Sigmoid colon (tissue), 7 donors: ENCODE data around the gene NCOA6. TPM values are rescaled to one million over a fixed set of nuclear protein-coding genes. Genes with fewer than 3 reads are reported as not detected.

Source experiments
- DNase-seq: peaks from one replicate; pipeline ENCODE4 v3.0.0-alpha.2; 2019
- H3K27ac ChIP-seq, 4 donors: fragments of 200-600 bp; sonication (generic); one replicate each; pipeline ENCODE4 v1.5.1; 2016 to 2019; ENCODE audit warnings: mild to moderate bottlenecking in 1 of 4
- H3K27me3 ChIP-seq, 3 donors: fragments of 200-600 bp; sonication (generic); one replicate each; pipeline ENCODE4 v1.5.1; 2019; ENCODE audit warnings: mild to moderate bottlenecking in 1 of 3
- H3K36me3 ChIP-seq, 4 donors: fragments of 200-600 bp; sonication (generic); one replicate each; pipeline ENCODE4 v1.5.1; 2016 to 2019
- H3K4me1 ChIP-seq, 4 donors: fragments of 200-600 bp; sonication (generic); one replicate each; pipeline ENCODE4 v1.5.1; 2017 to 2019
- H3K4me3 ChIP-seq, 4 donors: fragments of 200-600 bp; sonication (generic); one replicate each; pipeline ENCODE4 v1.5.1; 2017 to 2019; ENCODE audit warnings: mild to moderate bottlenecking in 2 of 4, moderate library complexity in 1 of 4
- H3K9me3 ChIP-seq, 4 donors: fragments of 200-600 bp in 3 of 4; sonication (generic) in 3 of 4; one replicate each; pipeline versions ENCODE4 v1.5.1 to v1.6.1; 2013 to 2019
- EP300 ChIP-seq, 4 donors: sonication (generic); formaldehyde crosslinking; IDR thresholded peaks; one replicate each; pipeline ENCODE4 v1.6.1; 2017; ENCODE audit warnings: antibody characterized with exemption in 4 of 4
- POLR2A ChIP-seq, 2 donors: fragments of 450-650 bp; IDR thresholded peaks; one replicate each; pipeline ENCODE4 v1.6.1; 2016; ENCODE audit warnings: antibody characterized with exemption in 2 of 2, mild to moderate bottlenecking in 2 of 2, moderate library complexity in 2 of 2
- POLR2AphosphoS5 ChIP-seq, 4 donors: sonication (generic); formaldehyde crosslinking; IDR thresholded peaks; one replicate each; pipeline ENCODE4 v1.6.1; 2017; ENCODE audit warnings: antibody characterized with exemption in 4 of 4
- WGBS, 2 donors: extraction: QIAGEN DNeasy Blood & Tissue Kit; methylation state at CpG; one replicate each; pipeline ENCODE4 v1.1.7; 2013; 5-methylcytosine and 5-hydroxymethylcytosine counted together
- intact Hi-C: fragments of 100-400 bp; cut with DNase I; formaldehyde crosslinking; loops from one replicate; pipeline ENCODE4 v1.15.1; 2023
- polyA plus RNA-seq, 3 donors: library from polyadenylated mRNA; stranded (reverse); fragments of 200-250 nt; gene quantifications; one replicate each; pipeline ENCODE4 v1.2.3, GENCODE V29; 2013
- total RNA-seq, 4 donors: library from RNA; depleted of rRNA; stranded (reverse); fragments of >200 nt; gene quantifications; one replicate each; pipeline ENCODE4 v1.1.0, GENCODE V29; 2016
- TF ChIP-seq, protein P1 (sequence below), 4 experiments: fragments of 450-650 bp in 3 of 4; fragments of 200-600 bp in 1 of 4; IDR thresholded peaks; one replicate each; pipeline ENCODE4 v1.5.1; 2016 to 2019; ENCODE audit warnings: antibody characterized with exemption in 4 of 4, mild to moderate bottlenecking in 3 of 4, moderate library complexity in 2 of 4
- donor health status: healthy with polysubstance abuse.
- donor health status: Bipolar disorder and iron deficiency.
- donor health status: healthy.

NCOA6 gene
- total and polyA plus RNA-seq, 7 donors: 16.9 to 24.9 (median 21.8) TPM

DNA sequence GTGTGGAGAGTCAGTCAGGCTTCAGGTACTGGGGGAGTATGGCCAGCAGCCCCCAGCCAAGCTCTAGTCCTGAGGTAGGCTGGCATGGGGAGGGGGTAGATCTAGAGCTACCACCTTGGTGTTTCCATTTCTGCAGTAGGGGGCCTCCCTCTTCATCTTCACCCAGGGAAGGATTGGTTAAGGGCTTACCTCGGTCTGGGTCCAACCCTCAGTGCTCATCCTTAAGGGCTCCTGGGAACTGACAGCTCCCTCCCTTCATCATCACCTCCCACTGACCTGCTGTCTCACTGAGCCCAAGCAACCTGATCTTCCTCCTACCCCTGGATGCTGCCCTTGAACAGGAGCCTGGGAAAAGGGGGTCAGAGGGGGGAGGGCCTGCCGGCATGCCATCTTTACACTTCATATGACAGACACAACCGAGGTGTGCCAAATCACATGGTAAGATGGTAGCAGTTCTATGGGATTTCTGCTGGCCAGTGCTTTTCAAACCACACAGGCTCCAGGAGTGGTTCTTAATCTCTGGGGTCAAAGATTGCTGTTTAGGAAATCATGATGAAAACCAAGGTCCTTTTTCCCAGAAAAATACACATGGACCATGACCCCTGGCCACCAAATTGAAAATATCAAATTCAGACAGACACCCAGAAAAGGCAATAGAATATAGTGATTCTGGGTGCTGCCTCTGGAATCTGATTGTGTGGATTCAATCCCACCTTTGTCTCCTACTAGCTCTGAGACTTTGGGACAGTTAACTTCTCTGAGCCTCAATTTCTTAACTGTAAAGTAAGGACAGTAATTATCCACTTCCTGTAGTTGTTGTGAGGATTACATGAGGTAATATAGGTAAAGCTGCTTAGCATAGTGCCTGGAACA lies 118.3 kb downstream of the NCOA6 start:
- Histone ChIP-seq H3K4me3 (no peak overlapping the region), H3K9me3 (no peaks in the 10 kb centered on the region), H3K4me1 (peaks cover 0 to 44% (median 36%) of the 10 kb centered on the region in 4 donors), H3K36me3 (peaks cover 0 to 4% (median 0%) of the 10 kb centered on the region in 4 donors), H3K27me3 (no peaks in the 10 kb centered on the region), H3K27ac (peak overlapping the region in 3 of 4 donors; percentile 11 to 99 (median 92))
- DNase-seq: no peak
- TF ChIP-seq, protein P1, sequence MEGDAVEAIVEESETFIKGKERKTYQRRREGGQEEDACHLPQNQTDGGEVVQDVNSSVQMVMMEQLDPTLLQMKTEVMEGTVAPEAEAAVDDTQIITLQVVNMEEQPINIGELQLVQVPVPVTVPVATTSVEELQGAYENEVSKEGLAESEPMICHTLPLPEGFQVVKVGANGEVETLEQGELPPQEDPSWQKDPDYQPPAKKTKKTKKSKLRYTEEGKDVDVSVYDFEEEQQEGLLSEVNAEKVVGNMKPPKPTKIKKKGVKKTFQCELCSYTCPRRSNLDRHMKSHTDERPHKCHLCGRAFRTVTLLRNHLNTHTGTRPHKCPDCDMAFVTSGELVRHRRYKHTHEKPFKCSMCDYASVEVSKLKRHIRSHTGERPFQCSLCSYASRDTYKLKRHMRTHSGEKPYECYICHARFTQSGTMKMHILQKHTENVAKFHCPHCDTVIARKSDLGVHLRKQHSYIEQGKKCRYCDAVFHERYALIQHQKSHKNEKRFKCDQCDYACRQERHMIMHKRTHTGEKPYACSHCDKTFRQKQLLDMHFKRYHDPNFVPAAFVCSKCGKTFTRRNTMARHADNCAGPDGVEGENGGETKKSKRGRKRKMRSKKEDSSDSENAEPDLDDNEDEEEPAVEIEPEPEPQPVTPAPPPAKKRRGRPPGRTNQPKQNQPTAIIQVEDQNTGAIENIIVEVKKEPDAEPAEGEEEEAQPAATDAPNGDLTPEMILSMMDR (IDR thresholded peaks at IDR 0.05): no peak
- TF ChIP-seq POLR2AphosphoS5 (IDR thresholded peaks at IDR 0.05): no peak
- no peak for TF ChIP-seq POLR2A (IDR thresholded peaks at IDR 0.05)
- TF ChIP-seq EP300 (IDR thresholded peaks at IDR 0.05): no peak
- 86 to 91% methylated on average over 3 of the region's 3 CpGs for WGBS, 2 donors
- intact Hi-C loops: loop anchor here (5.0 kb wide), 1 partner anchor 165 kb away; no protein-coding TSS in a partner anchor

DNA sequence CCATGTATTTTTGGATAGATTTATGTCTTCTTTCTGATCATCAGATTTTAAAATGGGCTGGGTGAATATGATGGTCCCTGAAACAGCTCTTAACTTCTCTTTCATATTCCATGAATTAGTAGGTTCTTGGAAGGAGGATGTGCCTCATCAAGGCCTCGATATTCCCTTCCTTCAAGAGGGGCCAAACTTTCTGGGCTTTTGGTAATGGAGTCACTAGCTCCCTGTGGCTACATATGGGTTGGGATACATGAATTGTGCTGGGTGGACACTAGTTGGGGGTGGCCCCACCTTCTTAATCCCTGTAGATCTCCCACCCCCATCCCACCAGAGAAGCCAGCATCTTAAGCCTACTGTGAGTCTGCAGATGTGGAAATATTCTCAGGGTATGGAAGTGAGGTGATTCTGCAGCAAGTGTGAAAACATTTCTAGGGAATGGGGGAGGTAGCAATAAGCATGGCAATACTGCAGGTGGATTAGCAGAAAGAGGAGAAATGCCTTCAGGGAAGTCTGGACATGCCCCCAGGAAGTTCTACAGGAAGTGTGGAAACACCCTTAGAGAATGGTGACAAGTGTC lies 119.1 kb downstream of the NCOA6 start:
- TF ChIP-seq EP300 (IDR thresholded peaks at IDR 0.05): no peak
- TF ChIP-seq POLR2A (IDR thresholded peaks at IDR 0.05): no peak
- TF ChIP-seq, protein P1 (IDR thresholded peaks at IDR 0.05): no peak
- no peak for TF ChIP-seq POLR2AphosphoS5 (IDR thresholded peaks at IDR 0.05)
- Histone ChIP-seq H3K9me3 (no peaks in the 10 kb centered on the region), H3K4me1 (peaks cover 0 to 44% (median 36%) of the 10 kb centered on the region in 4 donors), H3K27me3 (no peaks in the 10 kb centered on the region), H3K4me3 (no peak overlapping the region), H3K27ac (peak overlapping the region; percentile 99 to 100 (median 100)), H3K36me3 (no peaks in the 10 kb centered on the region)
- DNase-seq: no peak
- intact Hi-C loops: loop anchor here (5.0 kb wide), 1 partner anchor 164 kb away; no protein-coding TSS in a partner anchor
- 89 to 90% methylated on average over 1 of the region's 1 CpG for WGBS, 2 donors

DNA sequence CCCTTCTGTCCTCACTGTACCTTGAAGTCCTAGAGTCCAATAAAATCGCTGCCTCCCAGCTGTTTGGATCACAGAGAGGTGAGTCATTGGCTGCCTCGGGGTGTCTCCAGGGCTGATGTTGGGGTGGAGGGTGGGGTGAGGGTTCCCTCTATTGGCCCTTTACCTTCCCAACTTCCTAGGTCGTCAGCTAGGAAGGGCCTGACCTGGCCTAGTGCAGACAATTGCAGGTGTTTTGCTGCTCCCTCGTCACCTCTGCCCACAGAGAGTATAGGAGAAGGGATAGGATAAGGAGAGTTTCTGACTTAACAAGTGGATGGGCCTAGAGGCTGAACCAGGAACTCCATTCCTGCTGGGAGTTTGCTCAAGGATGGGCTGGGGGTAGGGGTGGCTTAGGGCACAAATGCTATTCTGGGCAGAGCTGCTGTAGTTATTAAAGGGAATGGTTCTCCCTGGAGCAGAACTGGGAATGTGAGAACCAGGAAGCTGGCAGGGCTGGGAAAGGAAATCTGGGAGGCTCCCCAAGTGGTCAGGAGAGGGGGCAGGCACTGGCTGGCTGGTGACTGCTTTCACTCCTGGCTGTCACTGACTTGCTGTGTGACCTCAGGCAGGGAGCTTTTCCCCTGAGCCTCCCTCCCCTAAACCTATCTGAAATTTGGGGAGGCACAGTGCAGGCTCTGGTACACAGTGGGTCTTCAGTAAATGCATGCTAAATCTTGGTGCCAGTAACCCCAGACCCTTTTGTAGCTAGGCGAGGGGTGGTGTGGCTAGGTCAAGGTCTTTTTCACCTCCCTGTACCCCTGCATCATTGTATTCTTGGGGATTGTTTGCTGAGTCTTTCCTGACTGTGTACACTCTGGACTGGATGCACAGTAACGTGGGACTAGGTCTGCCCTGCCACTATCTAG lies 119.8 kb downstream of the NCOA6 start:
- Histone ChIP-seq H3K27ac (peak overlapping the region; percentile 99 to 100 (median 100)), H3K4me3 (peak overlapping the region in 2 of 4 donors; percentile 88 to 94), H3K9me3 (no peaks in the 10 kb centered on the region), H3K4me1 (peaks cover 0 to 39% (median 33%) of the 10 kb centered on the region in 4 donors), H3K27me3 (no peaks in the 10 kb centered on the region), H3K36me3 (no peaks in the 10 kb centered on the region)
- no peak for DNase-seq
- intact Hi-C loops: loop anchor here (5.0 kb wide), 1 partner anchor 163 kb away; no protein-coding TSS in a partner anchor
- 18 to 53% methylated on average over 6 of the region's 6 CpGs for WGBS, 2 donors
- TF ChIP-seq POLR2A (IDR thresholded peaks at IDR 0.05): no peak
- no peak for TF ChIP-seq POLR2AphosphoS5 (IDR thresholded peaks at IDR 0.05)
- no peak for TF ChIP-seq EP300 (IDR thresholded peaks at IDR 0.05)
- TF ChIP-seq, protein P1 (IDR thresholded peaks at IDR 0.05): peak in 2 of 4 experiments; percentile 20 to 27

DNA sequence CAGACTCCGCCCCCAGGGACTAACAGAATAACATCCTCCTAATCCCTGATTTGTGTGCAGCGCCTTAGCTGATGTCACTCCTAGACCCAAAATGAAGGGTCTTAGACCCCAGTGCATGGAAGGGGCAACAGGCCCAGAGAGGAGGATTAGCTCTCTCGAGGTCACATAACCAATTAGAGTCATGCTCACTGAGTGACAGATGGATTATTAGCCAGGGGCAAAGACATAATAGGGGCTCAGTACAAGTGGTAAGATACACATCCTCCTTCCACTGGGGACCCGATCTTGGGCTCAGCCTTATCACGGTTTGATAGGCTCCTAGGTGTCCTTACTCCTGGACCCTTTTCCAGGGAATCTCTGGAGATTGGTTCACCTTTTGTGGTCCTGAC lies 120.4 kb downstream of the NCOA6 start:
- no peaks in the 10 kb centered on the region for H3K36me3 ChIP-seq
- 23 to 48% methylated on average over 5 of the region's 5 CpGs for WGBS, 2 donors
- H3K4me1 ChIP-seq: peaks cover 0 to 33% (median 26%) of the 10 kb centered on the region in 4 donors
- DNase-seq: no peak
- H3K9me3 ChIP-seq: no peaks in the 10 kb centered on the region
- intact Hi-C loops: loop anchor here (5.0 kb wide), 1 partner anchor 163 kb away; no protein-coding TSS in a partner anchor
- peak overlapping the region; percentile 51 to 94 (median 90) for H3K4me3 ChIP-seq
- TF ChIP-seq EP300 (IDR thresholded peaks at IDR 0.05) (no peak), POLR2AphosphoS5 (IDR thresholded peaks at IDR 0.05) (no peak), POLR2A (IDR thresholded peaks at IDR 0.05) (no peak)
- TF ChIP-seq, protein P1 (IDR thresholded peaks at IDR 0.05): no peak
- H3K27ac ChIP-seq: peak overlapping the region; percentile 99 to 100 (median 100)
- H3K27me3 ChIP-seq: no peaks in the 10 kb centered on the region
